NT2/D1 (cell line): ENCODE measurements around the gene MOV10.

ENCODE experiments used
- DNase-seq: peaks from one replicate; pipeline ENCODE4 v3.0.0-alpha.2; 2011; ENCODE audit warnings: low read depth, low spot score
- H3K27me3 ChIP-seq: 2 replicates; pipeline ENCODE4 v1.6.0; 2011; ENCODE audit warnings: mild to moderate bottlenecking; ENCODE audit not compliant: insufficient read length, insufficient read depth
- H3K36me3 ChIP-seq: 2 replicates; pipeline ENCODE4 v1.6.1; 2011; ENCODE audit warnings: mild to moderate bottlenecking, low read length, mixed read lengths; ENCODE audit not compliant: insufficient read depth, insufficient read length
- H3K4me1 ChIP-seq: 2 replicates; pipeline ENCODE4 v1.5.1; 2011; ENCODE audit not compliant: insufficient read depth, insufficient read length
- H3K4me3 ChIP-seq: 2 replicates; pipeline ENCODE4 v1.5.1; 2011; ENCODE audit warnings: low read depth; ENCODE audit not compliant: insufficient read length
- H3K9ac ChIP-seq: 2 replicates; pipeline ENCODE4 v1.6.0; 2011; ENCODE audit warnings: low read depth; ENCODE audit not compliant: insufficient read length
- H3K9me3 ChIP-seq: 2 replicates; pipeline ENCODE4 v1.5.1; 2011; ENCODE audit warnings: mild to moderate bottlenecking, low read length; ENCODE audit not compliant: insufficient read depth
- SUZ12 ChIP-seq: IDR thresholded peaks from 2 replicates; pipeline ENCODE4 v1.6.1; 2011; ENCODE audit not compliant: insufficient read length, insufficient read depth; ENCODE audit errors: extremely low read depth
- YY1 ChIP-seq: IDR thresholded peaks from 2 replicates; pipeline ENCODE4 v1.6.1; 2011; ENCODE audit not compliant: insufficient read length, insufficient read depth
- ZNF274 ChIP-seq: IDR thresholded peaks from 2 replicates; pipeline ENCODE4 v1.6.1; 2011; ENCODE audit warnings: mild to moderate bottlenecking, low read depth, low read length

MOV10 gene

GRCh38 chr1:112646225-112646624 lies 28.2 kb upstream of the MOV10 start:
- Histone ChIP-seq H3K27me3 (no peaks in the 10 kb centered on the region), H3K9me3 (no peaks in the 10 kb centered on the region), H3K9ac (no peak overlapping the region), H3K36me3 (peaks cover 57% of the 10 kb centered on the region), H3K4me3 (no peak overlapping the region), H3K4me1 (no peaks in the 10 kb centered on the region)
- DNase-seq, result no peak
- TF ChIP-seq SUZ12 (no peak), ZNF274 (no peak), YY1 (no peak)

DNA sequence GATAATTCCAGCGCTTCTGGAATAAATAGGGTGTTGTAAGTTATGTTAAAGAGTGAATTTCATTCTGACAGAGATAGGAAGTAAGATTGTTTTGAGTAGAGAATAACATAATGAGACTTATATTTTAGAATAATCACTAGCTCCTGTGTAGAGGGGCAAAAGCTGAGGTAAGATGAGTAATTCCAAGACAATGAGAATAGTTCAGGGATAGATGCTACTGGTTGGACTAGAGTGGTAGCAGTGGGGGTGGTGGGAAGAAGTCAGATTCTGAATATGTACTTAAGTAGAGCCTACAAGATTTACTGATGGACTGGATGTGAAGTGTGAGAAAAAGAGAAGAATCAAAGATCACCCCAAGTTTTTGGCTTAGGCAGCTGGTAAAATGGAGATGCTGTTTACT lies 23.3 kb upstream of the MOV10 start:
- peaks cover 82% of the 10 kb centered on the region for H3K36me3 ChIP-seq

DNA sequence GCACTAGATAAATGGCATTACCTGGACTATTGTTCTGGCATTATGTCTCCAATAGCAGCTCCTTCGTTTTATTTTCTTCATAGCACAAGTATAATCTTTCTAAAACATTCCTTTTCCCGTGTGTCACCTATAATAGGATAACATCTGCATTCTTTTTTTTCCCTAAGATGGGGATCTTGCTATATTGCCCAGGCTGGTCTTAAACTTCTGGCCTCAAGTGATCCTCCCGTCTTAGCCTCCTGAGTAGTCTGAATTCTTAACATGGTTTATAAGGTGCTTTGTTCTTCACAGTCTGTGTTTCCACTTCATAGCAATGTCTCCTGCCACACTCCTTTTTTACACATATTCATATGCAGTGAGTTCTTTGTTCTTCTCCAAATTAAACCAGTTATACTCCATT lies 8.6 kb upstream of the MOV10 start:
- no peak for DNase-seq
- Histone ChIP-seq H3K4me3 (no peak overlapping the region), H3K36me3 (peaks cover 85% of the 10 kb centered on the region), H3K9ac (no peak overlapping the region), H3K9me3 (no peaks in the 10 kb centered on the region), H3K27me3 (no peaks in the 10 kb centered on the region), H3K4me1 (no peaks in the 10 kb centered on the region)
- TF ChIP-seq YY1, result no peak
- no peak for TF ChIP-seq SUZ12
- TF ChIP-seq ZNF274, result no peak

More for the DNA sequence above, 23.3 kb upstream of the MOV10 start:
- Histone ChIP-seq H3K4me1 (no peaks in the 10 kb centered on the region), H3K27me3 (no peaks in the 10 kb centered on the region), H3K4me3 (no peak overlapping the region), H3K9me3 (no peaks in the 10 kb centered on the region), H3K9ac (no peak overlapping the region)
- TF ChIP-seq SUZ12 (no peak), YY1 (no peak), ZNF274 (no peak)
- no peak for DNase-seq

DNA sequence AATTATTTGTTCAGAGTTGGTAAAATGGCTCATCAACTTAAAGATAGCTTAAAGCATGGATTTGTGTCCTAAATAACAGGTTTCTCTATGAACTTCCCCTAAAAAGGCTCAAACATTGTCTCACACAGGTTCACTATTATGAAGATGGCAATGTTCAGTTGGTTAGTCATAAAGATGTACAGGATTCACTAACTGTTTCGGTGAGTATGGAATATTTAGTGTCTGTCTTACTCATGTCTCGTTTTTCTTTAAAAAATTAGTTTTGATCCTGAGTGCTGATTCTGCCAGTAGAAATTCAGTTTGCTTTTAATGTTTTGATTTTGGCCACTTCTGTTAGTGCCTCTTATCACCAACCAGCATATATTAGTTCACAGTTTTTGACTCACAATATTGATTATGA lies 7.5 kb upstream of the MOV10 start:
- no peaks in the 10 kb centered on the region for H3K4me1 ChIP-seq
- H3K36me3 ChIP-seq, result peaks cover 74% of the 10 kb centered on the region
- no peak overlapping the region for H3K4me3 ChIP-seq
- TF ChIP-seq SUZ12 (no peak), YY1 (no peak), ZNF274 (no peak)
- no peaks in the 10 kb centered on the region for H3K27me3 ChIP-seq
- no peak overlapping the region for H3K9ac ChIP-seq
- H3K9me3 ChIP-seq, result no peaks in the 10 kb centered on the region
- DNase-seq, result no peak

DNA sequence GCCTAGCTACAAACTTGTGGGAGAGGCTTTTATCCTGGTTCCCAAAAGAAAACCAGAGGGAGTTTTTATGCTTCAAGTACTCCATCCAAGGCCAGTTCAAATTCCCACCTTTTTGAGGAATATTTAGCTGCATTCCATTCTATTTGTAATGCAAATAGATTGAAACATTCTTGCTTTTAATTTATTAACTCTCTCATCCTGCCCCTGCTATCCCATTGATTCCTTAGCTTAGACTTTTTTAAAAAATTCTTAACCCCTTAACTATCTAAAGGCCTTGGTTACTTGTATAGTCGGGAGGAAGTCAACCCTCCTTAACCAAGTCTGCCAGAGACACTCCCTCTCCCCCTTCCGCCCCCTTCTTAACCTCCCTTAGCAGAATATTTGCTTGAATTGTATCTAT lies 2.5 kb upstream of the MOV10 start:
- H3K9me3 ChIP-seq, result no peaks in the 10 kb centered on the region
- H3K27me3 ChIP-seq, result peaks cover 7% of the 10 kb centered on the region
- H3K4me1 ChIP-seq, result no peaks in the 10 kb centered on the region
- peak; percentile 25 for DNase-seq
- TF ChIP-seq YY1 (no peak), ZNF274 (no peak), SUZ12 (no peak)
- H3K4me3 ChIP-seq, result no peak overlapping the region
- no peak overlapping the region for H3K9ac ChIP-seq
- peaks cover 48% of the 10 kb centered on the region for H3K36me3 ChIP-seq

- H3K36me3 ChIP-seq, result peaks cover 41% of the 10 kb centered on the region
- no peak overlapping the region for H3K4me3 ChIP-seq
- TF ChIP-seq YY1 (no peak), SUZ12 (no peak), ZNF274 (no peak)
- no peaks in the 10 kb centered on the region for H3K9me3 ChIP-seq
- H3K4me1 ChIP-seq, result no peaks in the 10 kb centered on the region
- H3K27me3 ChIP-seq, result peaks cover 7% of the 10 kb centered on the region
- no peak overlapping the region for H3K9ac ChIP-seq
- DNase-seq, result no peak
Observed at GRCh38 chr1:112672842-112673241, 1.6 kb upstream of the MOV10 start.

- H3K4me3 ChIP-seq, result peak overlapping the region; percentile 77
- no peak for TF ChIP-seq YY1
- no peak for TF ChIP-seq SUZ12
- no peak for TF ChIP-seq ZNF274
- no peak for DNase-seq
Observed at GRCh38 chr1:112673592-112674439, 643 bp upstream of the MOV10 start.

More at GRCh38 chr1:112673592-112674439, 643 bp upstream of the MOV10 start:
- peaks cover 7% of the 10 kb centered on the region for H3K27me3 ChIP-seq
- H3K9me3 ChIP-seq, result no peaks in the 10 kb centered on the region
- peaks cover 34% of the 10 kb centered on the region for H3K36me3 ChIP-seq
- peak overlapping the region; percentile 91 for H3K9ac ChIP-seq
- no peaks in the 10 kb centered on the region for H3K4me1 ChIP-seq
